Thoracic aorta (tissue), 2 donors: ENCODE data around the gene ARHGAP18. TPM values are rescaled to one million over a fixed set of nuclear protein-coding genes. Genes with fewer than 3 reads are reported as not detected.

Source experiments
- ATAC-seq: fragments of 150-250 bp; one replicate; pipeline ENCODE4 v1.8.0; 2017; ENCODE audit warnings: low read depth; ENCODE audit not compliant: insufficient number of reproducible peaks, low FRiP score
- DNase-seq: peaks from one replicate; pipeline ENCODE4 v3.0.0-alpha.2; 2020; ENCODE audit warnings: low spot score
- H3K27ac ChIP-seq, 2 donors: fragments of 200-600 bp; sonication (generic); 1 replicate in 1 of 2; 2 replicates in 1 of 2; pipeline ENCODE4 v1.5.1; 2016; ENCODE audit warnings: mild to moderate bottlenecking in 2 of 2, moderate library complexity in 2 of 2
- H3K27me3 ChIP-seq: fragments of 200-600 bp; sonication (generic); replicated peaks from 2 replicates; pipeline ENCODE4 v1.6.0; 2016; ENCODE audit warnings: mild to moderate bottlenecking; ENCODE audit not compliant: insufficient read depth
- H3K36me3 ChIP-seq: fragments of 200-600 bp; sonication (generic); one replicate; pipeline ENCODE4 v1.5.1; 2016
- H3K4me1 ChIP-seq, 2 donors: fragments of 200-600 bp; sonication (generic); 1 replicate in 1 of 2; 2 replicates in 1 of 2; pipeline versions ENCODE4 v1.5.1 to v1.6.0; 2016; ENCODE audit warnings: low read depth in 2 of 2, mild to moderate bottlenecking in 1 of 2; ENCODE audit not compliant: control insufficient read depth in 1 of 2
- H3K4me3 ChIP-seq: fragments of 200-600 bp; sonication (generic); 2 replicates; pipeline ENCODE4 v1.5.1; 2016; ENCODE audit warnings: mild to moderate bottlenecking
- H3K9me3 ChIP-seq: fragments of 200-600 bp; sonication (generic); 2 replicates; pipeline ENCODE4 v1.5.1; 2016
- total RNA-seq, 2 donors: library from RNA; depleted of rRNA; stranded (reverse); fragments of >200 nt; gene quantifications; one replicate each; pipeline versions ENCODE4 v1.1.0 to v1.2.3, GENCODE V29; 2016
- TF ChIP-seq, protein P1 (sequence below): fragments of 200-600 bp; sonication (generic); IDR thresholded peaks from one replicate; pipeline ENCODE4 v1.5.1; 2019; ENCODE audit warnings: antibody characterized with exemption

ARHGAP18 gene
- total RNA-seq, 2 donors from 2014 or later, result 24.8 to 37.0 TPM

GRCh38 chr6:129606664-129607063, 103.3 kb downstream of the ARHGAP18 start:
- peaks cover 4% of the 10 kb centered on the region for H3K36me3 ChIP-seq
- no peak for ATAC-seq
- no peaks in the 10 kb centered on the region for H3K9me3 ChIP-seq
- H3K4me3 ChIP-seq, result no peak overlapping the region
- TF ChIP-seq, protein P1, sequence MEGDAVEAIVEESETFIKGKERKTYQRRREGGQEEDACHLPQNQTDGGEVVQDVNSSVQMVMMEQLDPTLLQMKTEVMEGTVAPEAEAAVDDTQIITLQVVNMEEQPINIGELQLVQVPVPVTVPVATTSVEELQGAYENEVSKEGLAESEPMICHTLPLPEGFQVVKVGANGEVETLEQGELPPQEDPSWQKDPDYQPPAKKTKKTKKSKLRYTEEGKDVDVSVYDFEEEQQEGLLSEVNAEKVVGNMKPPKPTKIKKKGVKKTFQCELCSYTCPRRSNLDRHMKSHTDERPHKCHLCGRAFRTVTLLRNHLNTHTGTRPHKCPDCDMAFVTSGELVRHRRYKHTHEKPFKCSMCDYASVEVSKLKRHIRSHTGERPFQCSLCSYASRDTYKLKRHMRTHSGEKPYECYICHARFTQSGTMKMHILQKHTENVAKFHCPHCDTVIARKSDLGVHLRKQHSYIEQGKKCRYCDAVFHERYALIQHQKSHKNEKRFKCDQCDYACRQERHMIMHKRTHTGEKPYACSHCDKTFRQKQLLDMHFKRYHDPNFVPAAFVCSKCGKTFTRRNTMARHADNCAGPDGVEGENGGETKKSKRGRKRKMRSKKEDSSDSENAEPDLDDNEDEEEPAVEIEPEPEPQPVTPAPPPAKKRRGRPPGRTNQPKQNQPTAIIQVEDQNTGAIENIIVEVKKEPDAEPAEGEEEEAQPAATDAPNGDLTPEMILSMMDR, result no peak
- H3K4me1 ChIP-seq, result no peaks in the 10 kb centered on the region
- H3K27me3 ChIP-seq, result no peaks in the 10 kb centered on the region
- DNase-seq, result no peak
- H3K27ac ChIP-seq, result no peak overlapping the region

- H3K4me1 ChIP-seq, result no peaks in the 10 kb centered on the region
- H3K9me3 ChIP-seq, result no peaks in the 10 kb centered on the region
- DNase-seq (no peak), ATAC-seq (no peak)
- H3K27me3 ChIP-seq, result no peaks in the 10 kb centered on the region
- no peak overlapping the region for H3K4me3 ChIP-seq
- no peak overlapping the region for H3K27ac ChIP-seq
- peaks cover 4% of the 10 kb centered on the region for H3K36me3 ChIP-seq
- TF ChIP-seq, protein P1, result no peak
These were observed 104.0 kb downstream of the ARHGAP18 start for GRCh38 chr6:129605967-129606366.

DNA sequence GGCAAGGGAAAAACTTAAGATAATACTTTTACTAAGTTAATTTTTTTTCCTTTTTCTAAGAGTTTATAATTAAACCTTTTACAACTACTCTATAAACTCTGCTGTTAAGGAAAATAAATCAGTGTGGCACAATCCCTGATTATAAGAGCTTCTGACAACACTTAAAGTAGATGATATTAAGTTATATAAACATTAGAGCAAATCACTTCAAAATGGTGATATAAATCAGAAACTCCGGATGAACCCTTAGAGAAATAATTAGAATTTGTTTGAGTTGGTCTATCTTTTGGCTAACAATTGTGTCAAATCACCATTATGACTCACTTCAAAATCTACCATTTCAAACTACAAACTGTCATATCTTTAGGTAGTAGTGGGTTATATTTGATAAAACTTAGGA, 104.9 kb downstream of the ARHGAP18 start:
- Histone ChIP-seq H3K9me3 (no peaks in the 10 kb centered on the region), H3K27ac (no peak overlapping the region), H3K27me3 (no peaks in the 10 kb centered on the region), H3K4me1 (no peaks in the 10 kb centered on the region), H3K36me3 (peaks cover 4% of the 10 kb centered on the region), H3K4me3 (no peak overlapping the region)
- ATAC-seq (no peak), DNase-seq (no peak)
- TF ChIP-seq, protein P1, result no peak

- no peaks in the 10 kb centered on the region for H3K4me1 ChIP-seq
- H3K27ac ChIP-seq, result no peak overlapping the region
- H3K9me3 ChIP-seq, result no peaks in the 10 kb centered on the region
- H3K27me3 ChIP-seq, result no peaks in the 10 kb centered on the region
- DNase-seq (no peak), ATAC-seq (no peak)
- TF ChIP-seq, protein P1, result no peak
- no peak overlapping the region for H3K4me3 ChIP-seq
- peaks cover 4% of the 10 kb centered on the region for H3K36me3 ChIP-seq
These were observed 105.7 kb downstream of the ARHGAP18 start for GRCh38 chr6:129604321-129604720.

DNA sequence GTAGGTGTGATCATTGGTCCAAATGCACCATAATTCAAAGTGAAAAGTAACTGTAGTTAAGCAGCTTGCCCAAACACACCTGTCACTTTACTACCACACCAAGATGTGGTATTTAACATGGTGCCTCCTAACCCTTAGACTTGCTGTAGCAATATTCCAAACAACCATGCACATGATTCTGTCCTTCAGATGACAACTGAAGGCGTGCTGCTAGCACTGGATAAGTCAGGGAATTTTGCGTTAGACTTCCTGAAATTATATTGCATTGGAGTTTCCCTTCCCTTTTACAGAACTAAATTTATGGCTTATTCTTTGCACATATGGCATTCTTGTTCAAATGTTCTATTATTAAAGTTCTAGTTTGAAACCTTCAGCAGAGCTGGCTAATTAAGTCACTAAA, 106.2 kb downstream of the ARHGAP18 start:
- TF ChIP-seq, protein P1, result no peak
- no peak for ATAC-seq
- Histone ChIP-seq H3K27me3 (no peaks in the 10 kb centered on the region), H3K4me1 (no peaks in the 10 kb centered on the region), H3K36me3 (peaks cover 4% of the 10 kb centered on the region), H3K27ac (no peak overlapping the region), H3K4me3 (no peak overlapping the region), H3K9me3 (no peaks in the 10 kb centered on the region)
- DNase-seq, result no peak
